SK-N-SH treated with all-trans-retinoic acid at 6 μM for 48 hours (cell line): ENCODE measurements around the gene PLA2G12B.

ENCODE experiments used
- ARNTL ChIP-seq: fragments of 450-650 bp; formaldehyde crosslinking; IDR thresholded peaks from 2 replicates; pipeline ENCODE4 v1.5.0; 2020; ENCODE audit warnings: low read depth, mild to moderate bottlenecking, moderate library complexity, borderline replicate concordance
- CSDC2 ChIP-seq: fragments of 250-450 bp; sonication (Bioruptor Pico); IDR thresholded peaks from 2 replicates; pipeline ENCODE4 v1.5.0; 2020; ENCODE audit warnings: mild to moderate bottlenecking, moderate library complexity
- ESRRG ChIP-seq: fragments of 250-450 bp; sonication (Bioruptor Pico); IDR thresholded peaks from 2 replicates; pipeline ENCODE4 v1.6.1; 2021; ENCODE audit warnings: mild to moderate bottlenecking
- RARB ChIP-seq: fragments of 250-450 bp; sonication (Bioruptor Pico); IDR thresholded peaks from 2 replicates; pipeline ENCODE4 v1.8.0; 2021; ENCODE audit warnings: mild to moderate bottlenecking, moderate library complexity
- SNAI2 ChIP-seq: fragments of 250-450 bp; sonication (Bioruptor Pico); IDR thresholded peaks from 2 replicates; pipeline ENCODE4 v1.5.0; 2020; ENCODE audit warnings: mild to moderate bottlenecking, moderate library complexity
- TOX ChIP-seq: fragments of 250-450 bp; sonication (Bioruptor Pico); IDR thresholded peaks from 2 replicates; pipeline ENCODE4 v1.8.0; 2021; ENCODE audit warnings: mild to moderate bottlenecking, moderate library complexity, borderline replicate concordance
- ZC3H10 ChIP-seq: fragments of 250-450 bp; sonication (Bioruptor Pico); IDR thresholded peaks from 2 replicates; pipeline ENCODE4 v1.5.1; 2021; ENCODE audit warnings: mild to moderate bottlenecking, moderate library complexity
- ZFP3 ChIP-seq: fragments of 250-450 bp; sonication (Bioruptor Pico); IDR thresholded peaks from 2 replicates; pipeline ENCODE4 v1.5.0; 2020; ENCODE audit warnings: mild to moderate bottlenecking, moderate library complexity
- ZFP30 ChIP-seq: fragments of 450-650 bp; formaldehyde crosslinking; IDR thresholded peaks from 2 replicates; pipeline ENCODE4 v1.5.0; 2022; ENCODE audit warnings: mild to moderate bottlenecking, moderate library complexity
- ZNF70 ChIP-seq: fragments of 450-650 bp; formaldehyde crosslinking; IDR thresholded peaks from 2 replicates; pipeline ENCODE4 v1.5.0; 2020; ENCODE audit warnings: mild to moderate bottlenecking, moderate library complexity
- TF ChIP-seq, protein P1 (sequence below): fragments of 250-450 bp; sonication (Bioruptor Pico); IDR thresholded peaks from 2 replicates; pipeline ENCODE4 v1.8.0; 2020; ENCODE audit warnings: mild to moderate bottlenecking, moderate library complexity, borderline replicate concordance
- TF ChIP-seq, protein P2 (sequence below): fragments of 250-450 bp; sonication (Bioruptor Pico); IDR thresholded peaks from 2 replicates; pipeline ENCODE4 v1.5.0; 2020; ENCODE audit warnings: mild to moderate bottlenecking, moderate library complexity

GRCh38 chr10:72981028-72981881, 26.6 kb upstream of the PLA2G12B start:
- TF ChIP-seq, protein P1, sequence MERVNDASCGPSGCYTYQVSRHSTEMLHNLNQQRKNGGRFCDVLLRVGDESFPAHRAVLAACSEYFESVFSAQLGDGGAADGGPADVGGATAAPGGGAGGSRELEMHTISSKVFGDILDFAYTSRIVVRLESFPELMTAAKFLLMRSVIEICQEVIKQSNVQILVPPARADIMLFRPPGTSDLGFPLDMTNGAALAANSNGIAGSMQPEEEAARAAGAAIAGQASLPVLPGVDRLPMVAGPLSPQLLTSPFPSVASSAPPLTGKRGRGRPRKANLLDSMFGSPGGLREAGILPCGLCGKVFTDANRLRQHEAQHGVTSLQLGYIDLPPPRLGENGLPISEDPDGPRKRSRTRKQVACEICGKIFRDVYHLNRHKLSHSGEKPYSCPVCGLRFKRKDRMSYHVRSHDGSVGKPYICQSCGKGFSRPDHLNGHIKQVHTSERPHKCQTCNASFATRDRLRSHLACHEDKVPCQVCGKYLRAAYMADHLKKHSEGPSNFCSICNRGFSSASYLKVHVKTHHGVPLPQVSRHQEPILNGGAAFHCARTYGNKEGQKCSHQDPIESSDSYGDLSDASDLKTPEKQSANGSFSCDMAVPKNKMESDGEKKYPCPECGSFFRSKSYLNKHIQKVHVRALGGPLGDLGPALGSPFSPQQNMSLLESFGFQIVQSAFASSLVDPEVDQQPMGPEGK (CRISPR knock-in tag), result no peak
- TF ChIP-seq ESRRG (CRISPR knock-in tag) (no peak), ZFP30 (CRISPR knock-in tag) (no peak), ZFP3 (CRISPR knock-in tag) (no peak), RARB (CRISPR knock-in tag) (no peak), ARNTL (CRISPR knock-in tag) (no peak), ZNF70 (CRISPR knock-in tag) (no peak), SNAI2 (CRISPR knock-in tag) (no peak), CSDC2 (CRISPR knock-in tag) (no peak), ZC3H10 (CRISPR knock-in tag) (no peak), TOX (CRISPR knock-in tag) (no peak)
- TF ChIP-seq, protein P2, sequence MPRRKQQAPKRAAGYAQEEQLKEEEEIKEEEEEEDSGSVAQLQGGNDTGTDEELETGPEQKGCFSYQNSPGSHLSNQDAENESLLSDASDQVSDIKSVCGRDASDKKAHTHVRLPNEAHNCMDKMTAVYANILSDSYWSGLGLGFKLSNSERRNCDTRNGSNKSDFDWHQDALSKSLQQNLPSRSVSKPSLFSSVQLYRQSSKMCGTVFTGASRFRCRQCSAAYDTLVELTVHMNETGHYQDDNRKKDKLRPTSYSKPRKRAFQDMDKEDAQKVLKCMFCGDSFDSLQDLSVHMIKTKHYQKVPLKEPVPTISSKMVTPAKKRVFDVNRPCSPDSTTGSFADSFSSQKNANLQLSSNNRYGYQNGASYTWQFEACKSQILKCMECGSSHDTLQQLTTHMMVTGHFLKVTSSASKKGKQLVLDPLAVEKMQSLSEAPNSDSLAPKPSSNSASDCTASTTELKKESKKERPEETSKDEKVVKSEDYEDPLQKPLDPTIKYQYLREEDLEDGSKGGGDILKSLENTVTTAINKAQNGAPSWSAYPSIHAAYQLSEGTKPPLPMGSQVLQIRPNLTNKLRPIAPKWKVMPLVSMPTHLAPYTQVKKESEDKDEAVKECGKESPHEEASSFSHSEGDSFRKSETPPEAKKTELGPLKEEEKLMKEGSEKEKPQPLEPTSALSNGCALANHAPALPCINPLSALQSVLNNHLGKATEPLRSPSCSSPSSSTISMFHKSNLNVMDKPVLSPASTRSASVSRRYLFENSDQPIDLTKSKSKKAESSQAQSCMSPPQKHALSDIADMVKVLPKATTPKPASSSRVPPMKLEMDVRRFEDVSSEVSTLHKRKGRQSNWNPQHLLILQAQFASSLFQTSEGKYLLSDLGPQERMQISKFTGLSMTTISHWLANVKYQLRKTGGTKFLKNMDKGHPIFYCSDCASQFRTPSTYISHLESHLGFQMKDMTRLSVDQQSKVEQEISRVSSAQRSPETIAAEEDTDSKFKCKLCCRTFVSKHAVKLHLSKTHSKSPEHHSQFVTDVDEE, result no peak
